ENCODE measurements around the gene FHOD3. TPM values are rescaled to one million over a fixed set of nuclear protein-coding genes. Genes with fewer than 3 reads are reported as not detected.

Gene FHOD3
- total and polyA plus RNA-seq, 2 donors (not counting 1 experiment from before 2014, with no cell fraction given), result not detected

GRCh38 chr18:36511791-36512352 lies 214.4 kb downstream of the FHOD3 start:
- Histone ChIP-seq H3K9me3 (ENCODE audit: control extremely low read depth in 1 of 3, control insufficient read depth in 2 of 3, insufficient read depth in 1 of 3, low read length in 2 of 3) (no peaks in the 10 kb centered on the region), H3K4me1 (ENCODE audit: control insufficient read depth in 2 of 2, insufficient read depth in 2 of 2, low read length in 2 of 2) (no peaks in the 10 kb centered on the region), H3K79me2 (ENCODE audit: control insufficient read depth, insufficient read depth, low read length) (no peaks in the 10 kb centered on the region), H3K36me3 (replicated peaks in 1 of 2; ENCODE audit: control extremely low read depth in 1 of 2, control insufficient read depth in 1 of 2, extremely low read depth in 1 of 2, insufficient read depth in 2 of 2, low read length in 1 of 2) (no peaks in the 10 kb centered on the region), H3K9ac (ENCODE audit: low read length) (no peak overlapping the region), H4K20me1 (ENCODE audit: control insufficient read depth, insufficient read depth, low read length, poor library complexity, severe bottlenecking) (no peaks in the 10 kb centered on the region), H3K27ac (ENCODE audit: low read length in 2 of 2) (no peak overlapping the region), H3K4me2 (replicated peaks; ENCODE audit: low read depth, low read length, poor library complexity, severe bottlenecking) (no peak overlapping the region), H3K4me3 (ENCODE audit: control extremely low read depth in 1 of 5, extremely low read depth in 1 of 5, insufficient read depth in 1 of 5, low read depth in 2 of 5, low read length in 4 of 5) (no peak overlapping the region), H3K27me3 (replicated peaks in 1 of 4; ENCODE audit: control extremely low read depth in 1 of 4, control insufficient read depth in 3 of 4, insufficient read depth in 4 of 4, low read length in 3 of 4) (no peaks in the 10 kb centered on the region), H2AFZ (ENCODE audit: insufficient read depth, low read depth, low read length, poor library complexity, severe bottlenecking) (no peak overlapping the region)
- Mint-ChIP-seq H3K27ac (no peak overlapping the region), H3K4me3 (no peak overlapping the region), H3K4me1 (no peaks in the 10 kb centered on the region), H3K27me3 (peaks cover 21% of the 10 kb centered on the region), H3K9me3 (ENCODE audit: insufficient read depth) (no peaks in the 10 kb centered on the region)
- TF ChIP-seq CTCF (IDR thresholded peaks at IDR 0.05), result no peak
- no peak for TF ChIP-seq EZH2 (IDR thresholded peaks at IDR 0.05; ENCODE audit: borderline replicate concordance, insufficient read depth, low read depth, low read length, poor library complexity, severe bottlenecking)
- ATAC-seq (ENCODE audit: low read depth), result no peak
- 62% methylated on average over 5 of the region's 5 CpGs for WGBS (ENCODE audit: insufficient coverage)
- intact Hi-C loops (cut with micrococcal nuclease), result no loop called here
- ChIA-PET POLR2A (no interaction called here), CTCF (no interaction called here)
- no peak for DNase-seq

GRCh38 chr18:36513556-36513955 lies 216.0 kb downstream of the FHOD3 start:
- H3K27ac Mint-ChIP-seq, result no peak overlapping the region
- TF ChIP-seq CTCF (IDR thresholded peaks at IDR 0.05), result no peak
- TF ChIP-seq EZH2 (IDR thresholded peaks at IDR 0.05; ENCODE audit: borderline replicate concordance, insufficient read depth, low read depth, low read length, poor library complexity, severe bottlenecking), result no peak
- intact Hi-C loops (cut with micrococcal nuclease), result no loop called here
- no peaks in the 10 kb centered on the region for H3K9me3 Mint-ChIP-seq (ENCODE audit: insufficient read depth)
- no peaks in the 10 kb centered on the region for H3K36me3 ChIP-seq (replicated peaks in 1 of 2; ENCODE audit: control extremely low read depth in 1 of 2, control insufficient read depth in 1 of 2, extremely low read depth in 1 of 2, insufficient read depth in 2 of 2, low read length in 1 of 2)
- H4K20me1 ChIP-seq (ENCODE audit: control insufficient read depth, insufficient read depth, low read length, poor library complexity, severe bottlenecking), result no peaks in the 10 kb centered on the region
- H3K79me2 ChIP-seq (ENCODE audit: control insufficient read depth, insufficient read depth, low read length), result no peaks in the 10 kb centered on the region
- H2AFZ ChIP-seq (ENCODE audit: insufficient read depth, low read depth, low read length, poor library complexity, severe bottlenecking), result no peak overlapping the region
- no peak overlapping the region for H3K9ac ChIP-seq (ENCODE audit: low read length)
- CTCF ChIA-PET, result no interaction called here
- POLR2A ChIA-PET, result no interaction called here
- no peak overlapping the region for H3K4me3 Mint-ChIP-seq
- no peaks in the 10 kb centered on the region for H3K4me1 Mint-ChIP-seq
- no peaks in the 10 kb centered on the region for H3K4me1 ChIP-seq (ENCODE audit: control insufficient read depth in 2 of 2, insufficient read depth in 2 of 2, low read length in 2 of 2)
- H3K27me3 ChIP-seq (replicated peaks in 1 of 4; ENCODE audit: control extremely low read depth in 1 of 4, control insufficient read depth in 3 of 4, insufficient read depth in 4 of 4, low read length in 3 of 4), result no peaks in the 10 kb centered on the region
- H3K4me2 ChIP-seq (replicated peaks; ENCODE audit: low read depth, low read length, poor library complexity, severe bottlenecking), result no peak overlapping the region
- DNase-seq (no peak), ATAC-seq (ENCODE audit: low read depth) (no peak)
- WGBS (ENCODE audit: insufficient coverage), result 85% methylated on average over 2 of the region's 5 CpGs
- no peaks in the 10 kb centered on the region for H3K9me3 ChIP-seq (ENCODE audit: control extremely low read depth in 1 of 3, control insufficient read depth in 2 of 3, insufficient read depth in 1 of 3, low read length in 2 of 3)
- H3K4me3 ChIP-seq (ENCODE audit: control extremely low read depth in 1 of 5, extremely low read depth in 1 of 5, insufficient read depth in 1 of 5, low read depth in 2 of 5, low read length in 4 of 5), result no peak overlapping the region
- peaks cover 25% of the 10 kb centered on the region for H3K27me3 Mint-ChIP-seq
- H3K27ac ChIP-seq (ENCODE audit: low read length in 2 of 2), result no peak overlapping the region

Data from B cell (primary cell).